GM12801 (cell line): ENCODE measurements around the gene BTBD17.

Source experiments
- CTCF ChIP-seq: IDR thresholded peaks from one replicate; pipeline ENCODE4 v1.5.1; 2011; ENCODE audit warnings: control low read depth; ENCODE audit not compliant: insufficient read length; ENCODE audit errors: extremely low read depth

The BTBD17 gene

DNA sequence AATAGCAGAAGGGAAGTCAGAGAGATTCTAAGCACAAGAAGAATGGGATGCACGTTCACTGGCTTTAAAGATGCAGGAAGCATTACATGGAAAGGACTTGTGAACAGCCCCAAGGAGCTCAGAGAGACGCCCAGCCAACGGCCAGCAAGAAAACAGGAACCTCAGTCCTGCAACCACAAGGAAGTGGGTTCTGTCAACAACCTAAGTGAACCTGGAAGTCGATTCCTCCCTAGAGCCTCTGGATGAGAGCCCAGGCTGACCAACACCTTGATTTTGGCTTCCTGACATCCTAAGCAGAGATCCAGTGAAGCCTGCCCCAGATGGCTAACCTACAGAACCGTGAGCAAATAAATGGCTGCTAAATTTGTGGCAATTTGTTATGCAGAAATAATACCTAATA is 30.1 kb upstream of the BTBD17 start:
- no peak for TF ChIP-seq CTCF

GRCh38 chr17:74390680-74391653 is 29.3 kb upstream of the BTBD17 start:
- TF ChIP-seq CTCF, result no peak

- TF ChIP-seq CTCF, result no peak
Observed at GRCh38 chr17:74389937-74390679, 28.4 kb upstream of the BTBD17 start.

DNA sequence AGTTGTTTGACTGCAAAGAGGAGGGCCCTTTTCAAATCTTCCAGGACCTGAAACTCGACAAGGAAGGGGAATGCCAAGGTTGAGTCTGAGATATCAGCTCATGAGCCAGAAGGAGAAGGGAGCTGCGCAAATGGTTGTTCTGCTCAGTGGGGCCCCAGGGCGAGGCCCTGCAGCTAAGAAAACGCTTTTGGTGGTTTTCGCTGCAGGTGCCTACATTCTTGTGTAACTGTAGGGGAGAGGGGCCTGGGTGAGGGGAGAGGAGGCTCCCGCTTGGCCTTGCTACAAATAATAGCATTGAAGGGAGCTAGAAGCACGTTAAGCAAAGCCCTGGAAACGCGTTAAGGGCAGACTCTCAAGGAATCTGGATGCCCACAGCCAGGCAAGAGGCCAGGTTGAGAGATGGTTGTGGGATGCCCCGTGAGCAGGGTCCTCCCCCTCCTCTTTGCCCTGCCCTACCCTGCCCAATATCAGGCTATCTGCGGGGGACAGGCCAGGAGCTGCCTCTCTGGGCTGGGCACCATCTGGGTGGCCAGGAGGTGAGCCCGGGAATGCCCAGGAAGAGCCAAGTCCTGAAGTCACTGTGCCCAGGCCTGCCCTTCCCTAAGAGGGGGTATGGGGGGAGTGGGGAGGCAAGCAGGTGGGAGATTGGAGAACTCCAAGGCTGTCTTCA is 27.6 kb upstream of the BTBD17 start:
- no peak for TF ChIP-seq CTCF

DNA sequence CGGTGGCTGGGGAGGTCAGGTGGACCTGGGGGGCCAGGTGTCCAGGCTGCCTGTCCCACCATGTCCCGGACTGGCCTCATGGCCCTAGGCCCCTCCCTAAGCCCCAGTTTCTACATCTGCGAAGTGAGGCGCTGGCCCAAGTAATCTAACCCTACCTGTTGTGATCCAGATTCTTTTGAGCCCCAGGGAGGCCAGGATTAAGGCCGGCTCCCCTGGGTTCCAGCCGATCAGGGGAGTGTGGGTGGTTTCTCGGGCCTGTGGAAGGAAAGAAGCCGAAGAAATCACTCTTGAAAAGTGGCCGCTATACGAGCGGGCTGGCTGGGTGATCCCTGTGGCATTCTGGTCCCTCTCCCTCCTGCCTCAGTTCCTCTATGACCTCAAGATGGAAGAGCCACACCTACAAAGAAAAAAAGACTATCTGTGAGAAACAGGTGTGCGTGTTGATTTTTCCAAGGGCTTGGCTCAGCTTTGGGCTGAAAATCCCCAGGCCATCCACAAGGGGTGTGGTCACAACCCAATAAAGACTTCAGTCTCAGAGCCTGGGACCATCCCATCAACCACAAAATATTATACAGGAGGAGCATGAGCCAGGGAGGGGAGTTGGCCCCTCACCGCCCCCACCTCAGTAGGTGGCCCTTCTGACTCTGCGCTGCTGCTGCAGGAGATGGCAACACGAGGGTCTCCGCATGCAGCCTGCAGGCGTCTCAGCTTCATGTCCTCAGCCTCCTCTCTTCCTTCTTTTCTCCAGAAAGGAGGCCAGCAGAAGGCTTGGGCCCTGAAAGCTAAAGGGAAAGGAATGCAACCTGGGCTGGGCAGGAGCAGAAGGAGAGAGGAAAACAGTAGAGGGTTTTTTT is 25.9 kb upstream of the BTBD17 start:
- TF ChIP-seq CTCF, result no peak

- no peak for TF ChIP-seq CTCF
Observed at GRCh38 chr17:74386386-74386785, 24.7 kb upstream of the BTBD17 start.
